HG03095 (cell line): ENCODE measurements around the gene SIAE.
"Not testable (repeated sequence)": the region's sequence is repeated elsewhere in the genome, so short reads cannot be mapped to it uniquely, and the experiment has no call there.

Experiments
- ATAC-seq: cut with Tn5 transposase; IDR thresholded peaks from one replicate; pipeline ENCODE4 v1.9.1; 2021; ENCODE audit warnings: moderate library complexity; ENCODE audit not compliant: unreplicated experiment

The SIAE gene

DNA sequence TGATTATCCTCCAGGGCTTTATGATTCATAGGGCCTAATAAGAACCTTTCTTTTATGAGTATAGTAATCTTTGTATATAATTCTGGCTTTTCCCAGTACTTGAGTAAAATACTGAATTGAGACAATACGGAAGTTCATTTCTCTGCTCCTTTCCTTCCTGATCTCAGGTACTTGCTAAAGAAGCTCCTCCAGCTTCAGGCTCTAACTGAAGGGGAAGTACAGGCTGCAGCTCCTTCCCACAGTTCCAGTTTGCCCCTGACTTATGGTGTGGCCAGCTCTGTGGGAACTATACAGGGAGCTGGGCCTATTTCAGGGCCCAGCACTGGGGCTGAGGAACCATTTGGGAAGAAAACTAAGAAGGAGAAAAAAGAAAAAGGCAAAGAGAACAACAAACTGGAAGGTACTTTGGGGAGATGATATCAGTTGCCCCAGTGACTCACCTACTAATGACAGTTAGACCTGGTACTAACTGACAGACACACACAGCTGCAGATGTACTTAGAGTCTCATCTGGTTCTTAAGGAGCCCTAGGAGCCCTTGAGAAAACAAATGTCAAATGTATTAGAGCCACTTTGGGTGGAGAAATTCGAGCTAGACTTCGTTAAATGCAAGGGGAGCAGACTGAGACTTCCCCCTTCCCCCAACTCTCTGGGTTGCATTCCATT is 47.9 kb downstream of the SIAE start:
- no peak for ATAC-seq

DNA sequence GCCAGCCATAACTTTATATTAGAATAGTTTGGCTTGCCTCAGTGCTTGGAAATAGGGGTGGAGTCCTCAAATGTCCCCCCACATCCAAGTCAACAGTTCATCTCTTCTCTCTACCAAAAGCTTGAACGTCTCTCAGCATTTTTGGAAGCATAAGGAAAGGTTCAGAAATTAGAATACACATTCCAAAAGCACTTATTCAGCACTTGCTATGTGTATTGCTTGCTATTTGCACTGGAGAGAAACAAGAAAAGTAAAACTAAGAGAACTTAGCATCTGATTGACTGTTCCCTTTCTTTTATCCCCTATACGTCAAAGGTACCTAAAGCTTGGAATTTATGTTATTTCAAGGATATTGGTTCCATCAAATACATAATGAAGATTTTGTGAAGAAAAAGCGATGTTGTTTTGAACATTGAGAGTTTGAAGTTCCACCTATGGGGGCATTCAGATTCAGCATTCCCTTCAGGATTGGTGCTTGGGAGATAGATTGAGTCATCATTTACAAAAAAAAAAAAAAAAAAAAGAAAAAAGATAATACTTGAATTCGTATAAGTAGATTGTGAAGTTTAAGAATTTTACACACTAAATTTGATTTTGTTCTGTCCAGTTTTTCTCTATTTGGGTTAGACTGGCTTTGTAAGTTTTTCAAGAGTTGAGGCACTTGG is 49.5 kb downstream of the SIAE start:
- ATAC-seq: no peak

- ATAC-seq: peak; percentile 99
These were observed 50.7 kb downstream of the SIAE start, which contains the start of gene TBRG1 for GRCh38 chr11:124622531-124623451. TBRG1 (plus strand) TSS chr11:124622864; CDS start chr11:124623084, 220 bp downstream.

- ATAC-seq: no peak
These were observed 54.7 kb downstream of the SIAE start for GRCh38 chr11:124618863-124619262.

DNA sequence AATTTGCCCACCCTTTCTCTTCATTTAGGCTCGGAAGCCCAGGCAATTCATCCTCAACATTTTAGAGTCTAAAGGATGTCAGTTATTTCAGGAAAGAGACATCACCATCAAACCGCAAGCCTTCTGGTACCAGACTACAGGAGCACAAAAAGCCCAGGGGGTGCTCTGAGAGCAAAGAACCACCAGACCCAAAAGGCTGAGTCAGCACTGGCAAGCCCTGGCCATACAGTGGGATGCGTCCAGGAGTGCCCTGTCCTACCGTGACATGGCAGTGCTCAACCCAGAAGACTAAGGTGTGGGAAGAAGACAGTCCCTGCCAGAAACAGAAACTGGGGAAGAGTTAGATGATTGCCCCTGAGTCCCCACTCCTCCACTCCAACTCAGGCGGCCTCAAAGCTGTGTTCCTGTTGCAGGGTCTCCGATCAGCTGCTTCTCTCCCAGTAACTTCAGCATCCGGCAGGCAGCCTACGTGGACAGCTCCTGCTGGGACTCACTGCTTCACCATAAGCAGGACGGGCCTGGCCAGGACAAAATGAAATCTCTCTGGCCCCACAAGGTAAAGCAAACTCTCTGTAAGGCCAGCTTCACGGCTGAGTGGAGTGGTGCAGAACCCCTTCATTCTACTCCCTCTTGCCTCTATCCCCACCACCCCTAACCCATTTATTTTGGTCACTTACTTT is 60.8 kb downstream of the SIAE start:
- no peak for ATAC-seq

GRCh38 chr11:124612045-124612444 is 61.5 kb downstream of the SIAE start:
- ATAC-seq: no peak

GRCh38 chr11:124611064-124611463 is 62.5 kb downstream of the SIAE start, which contains the start of gene PANX3:
PANX3 (plus strand) TSS chr11:124611428; CDS start chr11:124611557, 129 bp downstream.
- no peak for ATAC-seq

- no peak for ATAC-seq
These were observed 63.2 kb downstream of the SIAE start for GRCh38 chr11:124610295-124610694.

GRCh38 chr11:124608147-124608546 is 65.4 kb downstream of the SIAE start:
- ATAC-seq: no peak

- no peak for ATAC-seq
These were observed 67.8 kb downstream of the SIAE start for GRCh38 chr11:124605719-124606118.

- ATAC-seq: not testable (repeated sequence)
These were observed 70.8 kb downstream of the SIAE start for GRCh38 chr11:124602723-124603122.

- no peak for ATAC-seq
These were observed 71.3 kb downstream of the SIAE start for GRCh38 chr11:124602193-124602592.

DNA sequence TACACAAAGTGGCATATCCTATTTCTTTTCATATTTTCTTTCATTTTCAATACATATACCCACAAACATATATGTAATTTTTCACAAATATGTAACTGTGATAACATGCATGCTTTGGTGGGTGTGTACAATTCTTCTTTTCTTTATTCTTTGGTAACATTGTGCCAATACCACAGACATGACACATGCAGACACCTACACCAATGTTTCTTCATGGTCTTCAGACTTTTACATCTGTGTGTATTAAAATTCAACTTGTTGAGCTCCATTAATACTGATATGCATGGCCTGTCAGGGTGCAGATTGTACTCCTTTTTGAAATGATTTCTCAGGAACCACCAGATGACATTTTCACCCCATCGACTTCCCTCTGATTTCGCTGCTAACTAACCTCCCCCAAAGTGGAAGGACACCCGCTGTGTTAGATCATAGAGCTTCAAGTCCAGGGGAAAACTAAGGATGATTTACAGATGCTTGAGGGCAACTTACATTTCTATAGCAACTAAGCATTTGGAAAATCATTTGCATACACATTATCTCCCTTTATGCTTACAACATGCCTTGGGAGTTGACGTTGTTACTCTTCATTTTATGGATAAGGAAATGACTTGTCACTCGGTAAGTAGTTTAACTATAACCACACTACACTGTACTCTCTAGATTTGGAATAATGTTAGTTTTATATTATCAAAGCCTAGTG is 72.8 kb downstream of the SIAE start:
- ATAC-seq: no peak

GRCh38 chr11:124597626-124598025 is 75.9 kb downstream of the SIAE start:
- ATAC-seq: no peak

DNA sequence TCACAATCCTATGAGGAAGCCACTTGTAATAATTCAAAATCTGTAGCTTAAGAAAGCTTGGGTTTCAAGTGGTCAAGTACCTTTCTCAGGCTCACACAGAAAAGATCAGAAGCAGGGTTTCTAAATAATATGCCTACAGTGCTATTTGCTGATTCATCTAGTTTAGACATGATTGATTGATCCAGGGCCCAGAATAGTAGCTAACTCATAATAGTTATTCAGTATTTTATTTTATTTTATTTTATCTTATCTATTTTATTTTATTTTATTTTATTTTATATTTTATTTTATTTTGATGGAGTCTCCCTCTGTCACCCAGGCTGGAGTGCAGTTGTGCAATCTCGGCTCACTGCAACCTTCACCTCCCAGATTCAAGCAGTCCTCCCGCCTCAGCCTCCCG is 78.2 kb downstream of the SIAE start:
- no peak for ATAC-seq

GRCh38 chr11:124592627-124593026 is 80.9 kb downstream of the SIAE start:
- ATAC-seq: no peak

- ATAC-seq: no peak
These were observed 82.1 kb downstream of the SIAE start for GRCh38 chr11:124591430-124591829.

- ATAC-seq: peak; percentile 60
These were observed 87.2 kb downstream of the SIAE start for GRCh38 chr11:124586238-124586860.

DNA sequence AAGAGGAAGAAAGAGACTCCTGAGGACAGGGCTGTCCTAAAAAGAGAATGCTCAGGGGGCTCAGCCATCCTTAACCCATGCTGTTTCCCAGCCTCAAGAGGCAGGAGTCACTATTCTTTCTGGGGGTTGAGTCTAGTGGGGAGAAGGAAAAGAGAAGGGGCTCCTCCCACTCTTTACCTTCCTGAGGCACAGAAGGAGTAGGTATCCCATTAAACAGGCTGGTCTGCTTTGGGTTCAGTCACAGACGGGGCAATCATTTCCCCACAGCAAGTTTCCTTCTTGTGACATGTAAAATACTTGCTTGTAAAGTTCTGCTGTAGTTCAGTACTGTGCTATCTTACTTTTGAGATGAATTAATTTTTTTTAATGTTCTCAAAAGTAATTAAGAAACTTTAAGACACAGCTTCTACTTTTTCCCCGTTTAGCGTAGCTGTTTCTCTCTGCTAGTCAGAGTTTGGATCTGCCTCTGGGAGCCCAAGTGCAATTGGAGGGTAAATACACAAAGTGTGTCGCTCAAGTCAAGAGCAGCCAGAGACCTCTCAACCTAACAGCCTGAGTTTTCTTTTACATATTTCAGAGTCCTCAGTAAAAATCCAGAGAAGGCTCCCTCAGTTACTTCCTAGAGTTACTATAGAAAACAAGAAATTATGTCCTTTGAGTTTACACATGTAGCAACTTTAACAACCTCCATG is 88.7 kb downstream of the SIAE start:
- ATAC-seq: no peak
